MV-4-11 (cell line): ENCODE results near the gene OR1M1.
"Not testable (repeated sequence)": the region's sequence is repeated elsewhere in the genome, so short reads cannot be mapped to it uniquely, and the experiment has no call there.

Experiments
- DNase-seq: peaks from one replicate; lab custom pipeline; 2025; lab: John Stamatoyannopoulos, UW

Gene OR1M1, protein sequence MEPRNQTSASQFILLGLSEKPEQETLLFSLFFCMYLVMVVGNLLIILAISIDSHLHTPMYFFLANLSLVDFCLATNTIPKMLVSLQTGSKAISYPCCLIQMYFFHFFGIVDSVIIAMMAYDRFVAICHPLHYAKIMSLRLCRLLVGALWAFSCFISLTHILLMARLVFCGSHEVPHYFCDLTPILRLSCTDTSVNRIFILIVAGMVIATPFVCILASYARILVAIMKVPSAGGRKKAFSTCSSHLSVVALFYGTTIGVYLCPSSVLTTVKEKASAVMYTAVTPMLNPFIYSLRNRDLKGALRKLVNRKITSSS

DNA sequence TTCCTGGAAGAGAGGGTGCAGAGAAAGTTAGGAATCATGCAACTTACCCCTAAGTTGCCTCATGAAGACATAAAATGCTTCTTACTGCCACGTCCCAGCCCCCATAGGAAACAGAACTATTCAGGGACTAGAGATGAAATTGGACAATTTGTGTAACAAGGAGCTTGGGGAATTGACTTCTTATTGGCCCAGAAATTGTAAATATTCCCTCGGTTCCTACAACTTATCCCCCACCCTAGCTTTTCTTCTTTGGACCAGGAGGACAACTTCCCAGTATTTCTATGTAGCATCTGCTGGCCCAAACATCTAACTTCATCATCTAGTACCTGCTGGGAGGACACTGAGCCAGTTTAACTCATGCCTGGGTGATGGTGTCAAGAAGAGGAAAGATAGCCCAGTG is at the start of gene OR1M1:
TSS of gene OR1M1 (plus strand) at position 301 of the 400 bp plus-strand sequence. CDS start 6,184 bp downstream, outside the sequence.
- DNase-seq: no peak

DNA sequence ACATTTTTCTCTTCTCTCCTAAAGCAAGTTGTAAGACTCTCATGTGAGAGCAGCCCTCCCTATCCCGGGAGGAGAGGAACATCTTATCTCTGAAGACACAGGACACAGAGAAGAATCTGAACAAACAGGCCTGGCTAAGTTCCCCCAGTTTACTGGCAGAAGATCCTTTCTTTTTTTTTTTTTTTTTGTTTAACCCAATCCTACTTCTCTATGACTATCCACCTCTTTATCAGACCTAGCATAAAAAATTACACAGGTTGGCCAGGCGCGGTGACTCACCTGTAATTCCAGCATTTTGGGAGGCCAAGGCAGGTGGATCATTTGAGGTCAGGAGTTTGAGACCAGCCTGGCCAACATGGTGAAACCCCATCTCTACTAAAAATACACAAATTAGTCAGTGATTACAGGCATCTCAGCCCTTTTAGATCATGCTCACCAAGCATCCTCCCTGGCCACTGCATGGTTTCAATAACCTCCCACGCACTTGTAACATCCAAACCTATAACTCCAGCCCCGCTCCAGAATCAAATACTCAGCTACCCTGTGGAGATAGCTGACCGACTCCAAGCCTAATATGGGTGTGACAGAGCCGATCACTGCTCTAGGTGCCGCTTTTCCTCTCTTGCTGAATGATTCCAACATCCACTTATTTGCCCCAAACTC is 49.3 kb upstream of the OR1M1 start:
- DNase-seq: no peak

DNA sequence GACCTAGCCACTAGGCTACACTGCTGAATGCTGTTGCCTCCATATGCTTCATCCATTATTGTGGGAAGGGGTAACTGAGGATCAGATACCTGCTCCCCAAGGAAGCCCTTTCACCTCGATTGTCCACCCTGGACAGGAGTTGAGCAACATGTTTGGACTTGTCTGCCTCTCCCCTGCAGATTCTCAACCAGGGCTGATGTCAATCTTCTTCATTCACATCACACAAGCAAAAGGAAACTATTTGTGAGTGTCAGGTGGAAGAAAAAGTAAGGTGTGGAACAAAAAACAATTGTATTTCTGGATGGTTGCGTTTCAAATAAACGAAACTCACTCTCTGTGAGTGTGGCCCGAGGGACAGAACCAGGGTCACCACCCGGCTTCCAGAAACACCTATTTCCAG is 47.1 kb upstream of the OR1M1 start:
- no peak for DNase-seq

DNA sequence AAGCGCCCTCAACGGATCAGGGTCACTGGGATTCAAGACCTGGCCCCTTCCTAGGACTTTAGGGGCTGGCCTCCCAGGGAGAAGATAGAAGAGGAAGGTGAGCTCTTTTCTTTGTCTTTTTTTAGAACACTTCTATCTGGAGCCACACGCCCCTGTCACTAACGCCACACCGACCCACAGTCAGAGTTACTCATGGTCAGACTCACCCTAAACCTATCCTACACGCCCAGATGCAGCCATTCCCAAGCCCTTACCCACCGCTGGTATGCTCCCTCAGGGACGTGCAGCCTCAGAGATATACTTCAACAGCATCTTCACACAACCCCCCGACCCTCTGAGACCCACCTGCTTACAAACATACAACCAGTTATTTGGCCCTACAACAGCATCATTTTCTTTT is 46.7 kb upstream of the OR1M1 start:
- DNase-seq: no peak

DNA sequence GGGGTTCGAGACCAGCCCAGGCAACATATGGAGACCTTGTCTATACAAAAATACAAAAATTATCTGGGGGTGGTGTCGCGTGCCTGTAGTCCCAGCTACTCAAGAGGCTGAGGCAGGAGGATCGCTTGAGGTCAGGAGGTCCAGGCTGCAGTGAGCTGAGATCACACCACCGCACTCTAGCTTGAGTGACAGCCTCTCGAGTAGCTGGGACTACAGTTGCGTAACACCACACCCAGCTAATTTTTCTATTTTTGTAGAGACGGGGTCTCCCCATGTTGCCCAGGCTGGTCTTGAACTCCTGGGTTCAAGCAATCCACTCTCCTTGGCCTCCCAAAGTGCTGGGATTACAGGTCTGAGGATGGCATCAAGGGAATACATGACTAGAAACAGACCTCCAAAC is 45.8 kb upstream of the OR1M1 start:
- DNase-seq: no peak

DNA sequence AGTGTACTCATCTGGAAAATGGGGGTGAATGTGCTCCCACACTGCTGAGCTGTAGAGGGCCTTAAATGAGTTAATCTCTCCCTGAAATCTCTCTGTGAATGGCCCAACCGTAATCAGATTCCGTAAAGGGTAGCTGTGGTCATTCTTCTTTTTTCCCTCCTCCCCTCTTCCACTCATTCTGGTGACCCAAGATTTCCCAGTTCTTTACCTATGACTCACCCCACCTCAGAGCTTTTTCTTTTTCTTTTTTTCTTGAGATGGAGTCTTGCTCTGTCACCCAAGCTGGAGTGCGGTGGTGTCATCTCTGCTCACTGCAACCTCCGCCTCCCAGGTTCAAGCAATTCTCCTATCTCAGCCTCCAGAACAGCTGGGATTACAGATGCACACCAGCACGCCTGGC is 43.3 kb upstream of the OR1M1 start:
- DNase-seq: no peak

DNA sequence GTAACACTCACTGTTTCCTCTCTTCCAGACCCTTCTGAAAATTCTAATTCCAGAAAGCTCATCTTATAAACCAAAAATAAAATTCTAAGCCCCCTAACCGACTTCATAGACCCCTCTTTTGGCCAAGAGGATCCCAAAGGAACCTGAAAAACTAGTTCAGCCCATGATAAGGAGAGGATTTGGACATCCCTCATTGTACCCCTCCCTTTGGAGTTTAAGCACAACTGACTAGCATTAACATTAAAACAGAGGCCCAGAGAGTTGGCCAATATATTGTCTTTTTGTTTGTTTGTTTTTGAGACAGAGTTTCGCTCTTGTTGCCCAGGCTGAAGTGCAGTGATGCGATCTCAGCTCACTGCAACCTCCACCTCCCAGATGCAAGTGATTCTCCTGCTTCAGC is 42.4 kb upstream of the OR1M1 start:
- DNase-seq: no peak

DNA sequence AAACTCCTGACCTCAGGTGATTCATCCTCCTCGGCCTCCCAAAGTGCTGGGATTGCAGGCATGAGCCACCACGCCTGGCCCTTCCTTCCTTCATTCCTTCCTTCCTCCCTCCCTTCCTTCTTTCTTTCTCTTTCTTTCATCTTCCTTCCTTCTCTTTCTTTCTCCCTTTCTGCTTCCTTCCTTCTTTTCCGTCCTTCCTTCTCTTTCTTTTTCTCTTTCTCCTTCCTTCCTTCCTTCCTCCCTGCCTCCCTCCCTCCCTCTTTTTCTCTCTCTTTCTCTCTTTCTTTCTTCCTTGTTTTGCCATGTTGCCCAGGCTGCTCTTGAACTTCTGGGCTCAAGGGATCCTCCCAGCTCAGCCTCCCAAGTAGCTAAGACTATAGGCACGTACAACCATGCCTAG is 40.2 kb upstream of the OR1M1 start:
- DNase-seq: no peak

DNA sequence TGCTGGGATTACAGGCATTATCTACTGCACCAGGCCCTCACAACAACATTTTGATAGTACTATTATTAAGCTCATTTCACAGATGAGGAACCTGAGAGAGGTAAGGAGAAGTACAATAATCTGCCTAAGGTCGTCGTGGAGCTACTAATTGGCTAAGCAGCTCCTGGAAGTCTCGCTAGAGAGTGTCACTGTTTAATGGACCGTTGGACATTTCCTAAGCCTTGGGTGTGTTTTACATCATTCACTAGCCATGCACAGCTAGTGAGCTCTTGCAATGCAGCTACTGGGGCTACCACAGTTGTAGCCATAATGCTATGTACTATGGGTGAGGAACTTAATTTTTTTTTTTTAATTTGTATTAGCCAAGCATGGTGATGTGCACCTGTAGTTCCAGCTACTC is 34.0 kb upstream of the OR1M1 start:
- DNase-seq: no peak

DNA sequence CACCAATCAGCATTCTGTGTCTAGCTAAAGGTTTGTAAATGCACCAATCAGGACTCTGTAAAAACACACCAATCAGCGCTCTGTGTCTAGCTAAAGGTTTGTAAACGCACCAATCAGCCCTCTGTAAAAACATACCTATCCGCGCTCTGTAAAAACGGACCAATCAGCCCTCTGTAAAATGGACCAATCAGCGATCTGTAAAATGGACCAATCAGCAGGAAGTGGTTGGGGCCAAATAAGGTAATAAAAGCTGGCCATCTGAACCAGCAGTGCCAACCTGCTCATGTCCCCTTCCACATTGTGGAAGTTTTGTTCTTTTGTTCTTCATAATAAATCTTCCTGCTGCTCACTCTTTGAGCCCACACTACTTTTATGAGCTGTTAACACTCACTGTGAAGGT is 33.2 kb upstream of the OR1M1 start:
- not testable (repeated sequence) for DNase-seq

DNA sequence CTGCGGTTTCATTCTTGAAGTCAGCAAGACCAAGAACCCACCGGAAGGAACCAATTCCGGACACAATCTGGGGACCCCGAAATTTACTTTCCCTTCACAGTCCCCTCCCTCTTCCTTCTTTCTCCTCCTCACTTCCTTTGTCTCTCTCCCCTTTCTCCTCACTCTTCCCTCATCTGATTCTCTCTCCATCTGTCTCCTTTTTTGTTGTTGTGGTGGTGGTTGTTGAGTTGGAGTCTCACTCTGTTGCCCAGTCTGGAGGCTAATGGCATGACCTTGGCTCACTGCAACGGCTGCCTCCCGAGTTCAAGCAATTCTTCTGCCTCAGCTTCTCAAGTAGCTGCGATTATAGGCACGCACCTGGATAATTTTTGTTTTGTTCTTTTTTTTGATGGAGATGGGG is 32.7 kb upstream of the OR1M1 start:
- no peak for DNase-seq

DNA sequence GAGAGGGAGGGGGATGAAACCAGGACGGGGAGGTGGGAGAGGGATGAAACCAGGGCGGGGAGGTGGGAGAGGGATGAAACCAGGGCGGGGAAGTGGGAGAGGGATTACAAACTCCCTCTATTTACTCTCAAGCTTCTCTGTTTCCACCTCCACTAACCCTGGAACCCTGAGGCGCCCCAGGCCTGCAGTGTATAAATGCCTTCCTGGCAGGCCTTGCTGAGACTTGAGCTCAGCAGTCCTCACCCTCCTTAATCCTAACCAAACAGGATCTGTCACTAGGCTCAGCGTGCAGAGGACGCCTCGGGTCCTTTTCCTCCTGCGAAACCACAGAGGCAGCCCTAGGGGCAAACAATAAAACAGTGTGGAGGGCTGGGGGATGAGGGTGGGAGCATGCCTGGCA is 32.1 kb upstream of the OR1M1 start:
- peak; percentile 26 for DNase-seq

DNA sequence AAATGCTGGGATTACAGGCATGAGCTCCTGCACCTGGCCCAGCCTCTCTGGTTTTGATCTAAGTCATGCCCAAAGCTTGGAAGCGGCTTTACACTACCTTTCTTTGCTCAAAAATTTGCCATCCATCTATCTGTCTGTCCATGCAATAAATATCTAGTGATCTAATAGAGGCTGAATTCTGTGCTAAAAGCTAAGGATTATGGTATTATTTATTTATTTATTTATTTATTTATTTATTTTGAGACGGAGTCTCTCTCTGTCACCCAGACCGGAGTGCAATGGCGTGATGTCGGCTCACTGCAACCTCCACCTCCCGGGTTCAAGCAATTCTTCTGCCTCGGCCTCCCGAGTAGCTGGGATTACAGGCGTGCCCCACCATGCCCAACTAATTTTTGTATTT is 30.7 kb upstream of the OR1M1 start:
- not testable (repeated sequence) for DNase-seq

DNA sequence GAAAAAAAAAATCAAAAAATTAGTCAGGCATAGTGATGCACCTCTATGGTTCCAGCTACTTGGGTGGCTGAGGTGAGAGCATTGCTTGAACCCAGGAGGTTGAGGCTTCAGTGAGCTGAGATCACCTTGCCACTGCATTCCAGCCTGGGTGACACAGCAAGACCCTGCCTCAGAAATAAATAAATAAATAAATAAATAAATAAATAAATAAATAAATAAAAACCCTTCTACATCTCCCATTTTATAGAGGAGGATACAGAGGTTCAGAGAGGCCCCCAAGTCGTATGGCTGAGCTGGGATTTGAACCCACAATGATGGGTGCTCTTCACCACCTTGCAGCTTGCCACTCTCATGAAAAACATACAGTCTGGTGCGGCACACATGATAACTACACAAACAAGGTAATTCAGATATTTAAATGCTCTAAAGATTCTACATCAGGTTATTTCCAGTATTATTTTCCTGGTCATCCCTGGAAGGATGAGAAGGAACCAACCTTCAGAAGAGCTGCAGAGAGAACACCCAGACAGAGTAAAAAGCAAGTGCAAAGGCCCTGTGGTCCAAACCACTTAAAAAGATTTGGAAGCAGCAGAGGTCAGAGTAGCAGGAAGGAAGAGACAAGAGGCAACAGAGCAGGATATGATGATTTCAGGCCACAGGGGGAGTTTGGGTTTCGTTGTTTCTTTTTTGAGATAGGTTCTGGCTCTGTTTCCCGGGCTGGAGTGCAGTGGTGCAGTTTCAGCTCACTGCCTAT is 29.2 kb upstream of the OR1M1 start:
- DNase-seq: no peak

DNA sequence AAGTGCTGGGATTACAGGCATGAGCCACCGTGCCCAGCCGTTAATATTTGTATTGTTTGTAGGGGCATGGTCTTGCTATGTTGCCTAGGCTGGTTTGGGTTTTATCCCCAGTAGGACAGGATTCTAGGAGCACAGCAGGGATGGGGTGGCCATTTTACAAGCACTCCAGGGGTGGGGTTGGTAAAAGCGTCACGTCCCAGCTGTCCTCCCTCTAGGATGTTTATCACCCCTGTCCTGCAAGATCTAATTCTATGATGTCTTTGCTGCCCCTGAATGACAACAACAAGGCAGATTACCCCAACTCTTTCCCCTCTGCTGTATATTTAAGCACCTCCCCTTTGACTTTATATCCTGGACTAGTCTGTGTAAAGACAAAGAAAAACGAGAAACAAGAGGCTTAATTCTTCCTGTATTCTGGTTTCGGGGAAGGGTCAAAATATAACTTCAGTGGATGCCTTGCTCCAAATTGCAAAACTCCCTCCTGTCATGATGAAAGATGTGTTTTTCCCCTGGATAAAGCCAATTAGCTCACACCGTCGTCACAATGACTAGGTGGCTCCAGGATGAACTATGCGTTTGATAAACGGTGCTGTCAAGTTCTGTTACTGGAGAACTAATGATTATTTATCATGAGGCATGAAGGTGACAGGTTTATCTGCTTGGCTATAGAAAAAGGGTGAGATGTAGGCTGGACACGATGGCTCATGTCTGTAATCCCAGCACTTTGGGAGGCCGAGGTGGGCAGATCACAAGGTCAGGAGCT is 27.8 kb upstream of the OR1M1 start:
- DNase-seq: peak; percentile 89

DNA sequence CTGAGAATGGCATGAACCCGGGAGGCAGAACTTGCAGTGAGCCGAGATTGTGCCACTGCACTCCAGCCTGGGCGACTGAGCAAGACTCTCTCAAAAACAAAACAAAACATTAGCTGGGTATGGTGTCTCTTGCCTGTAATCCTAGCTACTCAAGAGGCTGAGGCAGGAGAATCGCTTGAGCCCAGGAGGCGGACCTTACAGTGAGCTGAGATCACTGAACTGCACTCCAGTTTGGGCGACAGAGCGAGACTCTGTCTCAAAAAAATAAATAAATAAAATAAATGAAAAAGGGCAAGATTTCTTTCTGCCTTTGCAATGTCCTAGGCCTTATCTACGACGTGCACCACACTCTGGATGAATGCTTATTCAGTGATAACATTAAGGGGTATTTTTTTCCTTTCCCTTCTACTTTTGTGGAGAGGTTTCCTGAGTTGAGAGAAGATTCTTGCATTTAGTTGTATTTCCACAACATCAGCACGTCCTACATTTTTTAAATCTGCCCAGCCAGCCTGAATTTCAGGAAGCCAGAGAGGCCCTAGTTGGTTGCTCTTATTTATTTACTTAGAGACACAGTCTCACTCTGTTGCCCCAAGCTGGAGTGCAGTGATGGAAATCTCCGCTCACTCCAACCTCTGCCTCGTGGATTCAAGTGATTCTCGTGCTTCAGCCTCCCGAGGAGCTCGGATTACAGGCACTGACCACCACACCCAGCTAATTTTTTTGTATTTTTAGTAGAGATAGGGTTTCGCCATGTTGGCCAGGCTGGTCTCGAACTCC is 26.1 kb upstream of the OR1M1 start:
- no peak for DNase-seq

DNA sequence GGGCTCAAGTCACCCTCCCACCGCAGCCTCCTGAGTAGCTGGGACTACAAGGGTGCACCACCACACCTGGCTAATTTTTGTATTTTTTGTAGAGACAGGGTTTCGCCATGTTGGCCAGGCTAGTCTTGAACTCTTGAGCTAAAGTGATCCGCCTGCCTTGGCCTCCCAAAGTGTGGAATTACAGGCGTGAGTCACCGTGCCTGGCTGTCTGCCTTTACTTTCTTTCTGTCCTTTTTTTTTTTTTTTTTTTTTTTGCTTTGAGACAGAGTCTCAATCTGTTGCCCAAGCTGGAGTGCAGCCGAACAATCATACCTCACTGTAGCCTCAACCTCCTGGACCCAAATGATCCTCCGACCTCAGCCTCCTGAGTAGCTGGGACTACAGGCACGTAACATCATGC is 25.0 kb upstream of the OR1M1 start:
- DNase-seq: no peak

DNA sequence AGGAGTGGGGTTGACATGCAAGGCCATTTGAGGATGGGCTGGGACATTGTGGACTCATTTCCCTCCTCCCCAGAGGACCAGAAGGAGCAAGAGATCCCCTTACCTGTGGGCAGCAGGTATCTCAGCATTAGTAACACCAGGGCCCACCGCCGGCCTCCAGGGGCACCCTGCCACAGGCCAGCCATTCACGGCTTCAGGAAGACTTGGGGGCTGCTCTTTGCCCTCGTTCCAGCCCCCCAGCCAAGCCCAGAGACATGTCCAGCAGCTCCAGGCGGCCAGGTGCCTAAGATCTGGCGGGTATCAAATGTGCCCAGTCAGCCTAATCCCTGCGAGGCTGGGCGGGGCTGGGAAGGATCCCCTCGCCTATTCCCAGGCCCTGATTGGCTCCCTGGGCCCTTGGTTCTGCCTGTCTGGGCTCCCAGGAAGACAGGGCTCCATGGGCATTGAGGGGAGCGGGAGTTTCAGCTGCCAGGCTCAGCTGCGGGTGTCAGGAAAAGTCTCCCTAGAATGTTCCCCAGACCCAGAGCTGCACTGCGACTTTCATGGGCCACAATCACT is 21.3 kb upstream of the OR1M1 start:
- DNase-seq: no peak

DNA sequence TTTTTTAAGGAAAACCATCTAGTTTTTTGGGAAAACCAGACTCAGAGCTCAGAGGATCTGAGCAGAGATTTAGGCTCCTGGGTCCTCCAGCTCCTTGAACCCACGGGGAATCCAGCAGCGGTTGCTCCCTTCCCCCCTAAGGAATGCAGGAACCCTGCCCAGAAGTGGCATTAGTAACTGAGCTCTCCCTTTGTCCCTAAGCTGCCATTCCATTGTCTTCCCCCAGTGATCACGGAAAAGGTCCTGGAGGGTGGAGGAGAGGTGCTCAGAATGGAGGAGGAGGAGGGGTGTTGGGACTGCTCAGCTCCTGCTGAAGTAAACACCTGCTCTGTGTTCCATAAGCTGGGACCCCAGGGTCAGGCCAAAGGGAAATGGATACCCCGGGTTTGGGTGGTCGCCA is 16.8 kb upstream of the OR1M1 start:
- DNase-seq: no peak

DNA sequence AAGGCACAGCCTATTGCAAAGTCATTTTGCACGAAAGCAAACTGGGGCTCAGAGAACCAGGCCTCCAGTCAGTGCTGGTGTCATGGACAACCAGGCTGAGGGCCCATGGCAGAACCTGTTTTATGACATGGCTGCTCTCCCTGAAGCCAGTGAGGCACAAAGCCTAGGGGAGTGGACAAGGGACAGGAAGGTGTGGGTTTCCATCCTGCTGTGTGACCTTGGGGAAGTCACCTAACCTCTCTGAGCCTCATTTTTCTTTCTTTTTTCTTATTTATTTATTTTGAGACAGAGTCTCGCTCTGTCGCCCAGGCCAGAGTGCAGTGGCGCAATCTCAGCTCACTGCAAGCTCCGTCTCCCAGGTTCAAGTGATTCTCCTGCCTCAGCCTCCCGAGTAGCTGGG is 15.1 kb upstream of the OR1M1 start:
- not testable (repeated sequence) for DNase-seq

DNA sequence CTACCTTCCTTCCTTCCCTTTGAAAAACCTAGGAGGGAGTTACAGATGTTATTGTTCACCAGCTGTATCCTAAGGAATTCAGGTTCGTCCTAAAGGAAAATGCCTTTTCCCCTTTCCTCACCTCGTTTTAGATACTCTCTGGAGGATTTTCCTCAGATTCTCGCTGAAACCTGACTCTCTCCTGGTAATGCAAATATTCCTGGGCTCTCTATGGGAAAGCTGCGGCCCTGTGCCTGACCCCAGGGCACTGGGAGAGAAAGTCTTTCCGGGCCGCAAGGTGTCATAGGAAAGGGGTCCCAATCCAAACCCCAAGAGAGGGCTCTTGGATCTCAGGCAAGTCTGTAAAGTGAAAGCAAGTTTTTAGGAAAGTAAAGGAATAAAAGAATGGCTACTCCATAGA is 13.1 kb upstream of the OR1M1 start:
- DNase-seq: no peak
